HG02973 (cell line): ENCODE results near the gene ILK.

Source experiments
- ATAC-seq: cut with Tn5 transposase; IDR thresholded peaks from one replicate; pipeline ENCODE4 v1.9.1; 2021; ENCODE audit warnings: moderate library complexity; ENCODE audit not compliant: unreplicated experiment

ILK gene

DNA sequence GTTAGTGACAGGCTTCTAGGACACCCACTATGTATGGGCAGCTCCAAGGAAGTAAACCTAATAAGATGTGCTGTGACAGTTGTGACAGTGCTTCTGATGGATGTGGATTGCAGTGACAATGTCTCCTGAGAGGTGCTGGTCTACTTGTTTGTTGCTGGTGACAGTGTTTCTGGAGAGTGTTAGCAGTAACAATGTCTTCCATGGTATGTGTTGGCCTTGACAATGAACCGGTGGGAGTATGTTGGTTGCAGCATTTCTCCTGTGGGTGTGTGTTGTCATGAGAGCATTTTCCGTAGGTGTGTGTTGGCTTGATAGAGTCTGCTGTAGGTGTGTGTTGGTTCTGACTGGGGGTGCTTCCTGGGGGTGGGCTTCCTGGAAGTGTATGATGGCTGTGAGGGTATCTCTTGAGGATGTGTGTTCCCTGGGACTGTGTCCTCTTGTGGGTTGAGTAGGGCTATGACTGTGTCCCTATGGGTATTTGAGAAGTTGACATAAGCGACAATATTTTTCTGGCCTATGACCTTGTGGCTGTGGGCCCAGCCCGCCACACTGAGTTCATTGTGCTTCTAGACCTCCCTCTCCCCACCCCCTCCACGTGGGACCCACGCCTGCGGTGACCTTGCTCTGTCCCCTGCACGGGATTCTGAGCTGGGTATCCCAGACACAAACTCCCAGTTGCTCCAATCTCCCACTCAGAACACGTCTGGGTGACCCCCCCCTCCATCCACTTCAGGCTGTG, 50.9 kb downstream of the ILK start:
- ATAC-seq, result no peak

DNA sequence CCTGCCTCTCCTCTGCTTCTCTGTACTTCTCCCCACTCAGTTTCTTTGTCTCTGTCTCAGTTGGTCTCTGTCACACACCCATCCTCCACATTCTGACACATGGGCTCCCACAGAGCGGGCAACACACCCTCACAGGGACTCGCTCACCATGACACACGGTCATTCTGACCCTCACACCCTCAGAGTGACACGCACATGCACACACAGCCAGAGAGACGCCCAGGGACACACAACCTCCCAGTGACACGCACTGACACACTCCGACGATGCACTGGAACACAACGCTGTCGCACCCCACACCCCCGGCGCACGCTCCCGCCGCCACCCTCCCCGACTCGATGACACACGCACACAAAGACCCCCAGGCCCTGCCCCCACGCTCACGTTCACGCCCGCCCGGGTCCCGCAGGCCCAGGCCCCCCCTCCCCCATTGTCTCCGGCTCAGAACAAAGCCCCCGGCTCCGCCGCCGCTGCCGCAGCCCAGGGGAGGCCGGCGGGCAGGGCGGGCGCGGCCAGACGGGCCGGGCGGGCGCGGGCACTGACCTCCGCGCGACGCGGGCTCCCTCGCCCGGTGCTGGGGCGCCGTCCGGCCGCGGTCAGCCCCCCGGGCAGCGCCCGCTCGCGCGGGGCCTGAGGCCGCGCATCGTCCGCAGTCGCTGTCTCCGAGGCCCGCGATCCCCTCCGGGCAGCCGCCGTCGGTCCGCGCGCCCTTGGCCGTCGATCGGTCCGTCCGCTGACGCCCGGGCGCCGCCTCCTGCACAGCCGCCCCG, 51.6 kb downstream of the ILK start:
- no peak for ATAC-seq

DNA sequence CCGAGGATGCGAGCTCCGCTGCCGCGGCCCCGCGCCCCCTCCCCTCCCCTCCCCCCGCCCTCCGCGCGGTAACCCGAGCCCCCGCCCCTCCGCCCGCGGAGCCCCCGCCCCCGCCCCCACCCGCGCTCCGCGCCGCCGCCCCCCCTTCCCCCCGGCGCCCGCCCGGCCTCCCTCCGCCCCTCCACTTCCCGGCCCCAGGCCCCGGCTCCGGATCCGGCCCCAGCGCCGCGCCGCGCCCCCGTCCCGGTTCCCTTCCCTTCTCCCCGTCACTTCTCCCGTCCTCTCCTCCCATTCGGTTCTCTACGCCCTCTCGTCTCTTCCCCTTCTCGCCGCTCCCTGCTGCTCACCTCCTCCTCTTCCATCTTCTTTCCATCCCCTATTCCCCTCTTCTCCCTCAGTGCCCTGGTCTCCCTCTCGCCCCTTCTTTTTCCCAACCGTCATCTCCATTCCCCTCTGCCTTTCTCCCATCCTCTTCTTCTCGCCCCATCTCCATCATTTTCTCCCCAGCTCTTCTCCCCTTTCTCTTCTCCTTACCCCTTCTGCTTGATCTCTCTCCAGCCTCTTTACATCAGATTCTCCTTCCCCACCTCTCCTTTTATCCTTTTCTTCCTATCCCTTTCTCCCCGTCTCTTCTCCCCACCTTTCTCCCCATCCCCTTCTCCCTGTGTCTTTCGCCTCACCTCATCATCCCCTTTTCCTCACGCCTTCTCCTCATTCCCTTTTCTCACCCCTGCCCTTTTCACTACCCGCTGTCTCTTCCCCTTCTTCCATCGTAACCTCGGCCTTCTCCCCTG, 52.4 kb downstream of the ILK start, which contains the start of gene DCHS1:
TSS of gene DCHS1 (minus strand) at position 20 of the 794 bp plus-strand sequence. CDS start 14,196 bp downstream, outside the sequence.
- no peak for ATAC-seq

DNA sequence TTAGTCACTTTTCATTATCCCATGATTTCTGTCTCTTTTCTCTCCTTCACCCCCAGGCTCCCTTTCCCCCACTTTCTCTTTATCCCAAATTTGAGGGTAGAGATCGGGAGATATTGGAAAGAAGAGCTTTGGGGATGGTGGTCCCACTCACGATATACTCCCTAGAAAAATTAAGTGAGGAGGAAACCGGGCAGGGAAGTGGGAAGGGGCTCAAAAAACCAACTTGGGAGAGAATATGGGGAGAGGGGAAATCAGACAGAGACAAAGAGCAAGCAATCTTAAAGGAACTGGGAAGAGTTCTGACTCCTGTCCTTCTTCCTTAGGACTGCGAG, 53.0 kb downstream of the ILK start:
- no peak for ATAC-seq

DNA sequence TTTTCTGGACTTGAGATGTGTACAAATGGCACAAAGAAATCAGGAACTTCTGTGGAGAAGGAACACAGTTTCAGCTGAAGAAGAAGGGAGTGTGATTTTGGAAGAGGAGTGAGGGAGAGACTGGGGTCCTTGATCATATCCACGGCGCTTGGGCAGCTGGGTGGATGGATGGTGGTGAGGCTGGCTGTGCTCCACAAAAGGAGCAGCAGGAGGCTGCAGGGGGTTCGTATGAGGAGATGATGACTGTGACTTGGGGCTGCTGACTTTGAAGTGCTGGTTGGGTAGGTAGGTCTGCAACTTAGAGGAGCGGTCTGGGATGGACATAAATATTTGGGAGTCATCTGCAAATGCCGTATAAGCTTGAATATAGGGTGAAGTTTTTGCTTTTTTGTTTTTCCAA, 53.4 kb downstream of the ILK start:
- no peak for ATAC-seq

DNA sequence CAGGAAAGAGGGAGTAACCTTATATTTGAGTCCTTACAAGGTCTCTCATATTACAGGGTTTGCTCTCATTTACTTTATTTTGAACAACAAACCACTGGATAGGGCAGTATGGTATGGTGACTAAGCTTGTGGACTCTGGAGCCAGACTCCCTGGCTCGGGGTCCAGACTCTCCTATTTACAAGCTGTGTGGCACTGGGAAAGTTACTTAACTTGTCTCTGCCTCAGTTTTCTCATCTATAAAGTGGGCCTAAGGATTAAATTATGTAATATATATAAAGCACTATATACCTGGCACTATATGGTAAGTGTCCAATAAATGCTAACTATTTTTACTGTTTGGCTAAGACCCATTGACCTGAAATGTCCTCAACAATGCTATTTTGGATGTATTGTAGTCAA, 53.8 kb downstream of the ILK start:
- no peak for ATAC-seq

DNA sequence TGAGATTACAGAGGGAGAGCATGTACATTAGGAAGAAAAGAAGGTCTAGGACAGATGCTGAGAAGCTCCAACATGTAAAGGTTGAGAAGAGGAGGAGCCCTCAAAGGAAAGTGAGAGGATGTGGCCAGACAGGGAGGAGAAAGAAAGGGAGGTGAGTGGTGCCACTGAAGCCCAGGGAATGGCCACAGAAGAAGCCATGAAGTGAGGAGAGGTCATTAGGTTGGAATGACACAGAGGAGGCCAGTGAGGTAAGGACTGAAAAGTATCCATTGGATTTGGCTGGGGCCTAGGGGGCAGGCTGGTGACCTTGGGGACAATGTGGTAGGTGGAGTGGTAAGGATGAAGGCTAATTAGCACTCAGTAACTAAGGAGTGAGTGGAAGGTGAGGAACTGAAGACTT, 55.1 kb downstream of the ILK start:
- no peak for ATAC-seq
